ENCODE results near the gene CTBP1. TPM values are rescaled to one million over a fixed set of nuclear protein-coding genes. Genes with fewer than 3 reads are reported as not detected.

The CTBP1 gene
- total and polyA plus RNA-seq, 8 donors = 91.5 to 131 (median 109) TPM

DNA sequence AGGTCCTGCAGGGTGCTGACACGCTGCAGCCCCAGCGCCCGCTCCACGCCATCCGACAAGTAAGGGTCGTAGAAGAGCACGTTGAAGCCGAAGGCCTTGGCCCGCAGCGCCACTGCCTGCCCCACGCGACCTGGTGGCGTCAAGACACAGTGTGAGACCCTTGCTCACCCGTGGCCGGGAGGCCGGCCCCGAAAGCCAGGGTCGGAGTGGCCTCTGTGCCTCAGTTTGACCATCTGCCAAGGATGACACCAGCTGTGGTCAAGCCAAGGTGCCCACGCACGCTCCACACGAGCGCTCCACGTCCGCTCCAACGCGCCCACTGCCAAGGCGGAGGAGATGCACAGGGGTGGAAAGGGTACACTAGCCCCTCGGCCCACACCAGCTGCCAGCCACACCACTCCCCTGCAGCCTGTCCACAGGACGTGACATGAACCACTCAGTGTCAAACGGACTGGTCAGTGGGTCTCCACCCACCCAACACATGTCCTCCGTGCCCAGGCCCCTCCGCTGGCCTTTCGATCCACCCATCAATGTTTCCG, 32.8 kb downstream of the CTBP1 start:
- H3K9me3 ChIP-seq = no peaks in the 10 kb centered on the region
- WGBS, 2 donors = 95 to 96% methylated on average over 34 of the region's 34 CpGs
- DNase-seq (no peak), FAIRE-seq (no peak), ATAC-seq (no peak)
- H3K36me3 ChIP-seq = peaks cover 11 to 50% (median 17%) of the 10 kb centered on the region in 3 donors
- no peak overlapping the region for H3K27ac ChIP-seq
- TF ChIP-seq CTCF (IDR thresholded peaks at IDR 0.05) = no peak
- intact Hi-C loops (cut with DNase I) = no loop called here
- peaks cover 5 to 17% (median 10%) of the 10 kb centered on the region in 3 donors for H3K4me1 ChIP-seq
- H3K4me3 ChIP-seq = no peak overlapping the region
- H3K27me3 ChIP-seq = no peaks in the 10 kb centered on the region

DNA sequence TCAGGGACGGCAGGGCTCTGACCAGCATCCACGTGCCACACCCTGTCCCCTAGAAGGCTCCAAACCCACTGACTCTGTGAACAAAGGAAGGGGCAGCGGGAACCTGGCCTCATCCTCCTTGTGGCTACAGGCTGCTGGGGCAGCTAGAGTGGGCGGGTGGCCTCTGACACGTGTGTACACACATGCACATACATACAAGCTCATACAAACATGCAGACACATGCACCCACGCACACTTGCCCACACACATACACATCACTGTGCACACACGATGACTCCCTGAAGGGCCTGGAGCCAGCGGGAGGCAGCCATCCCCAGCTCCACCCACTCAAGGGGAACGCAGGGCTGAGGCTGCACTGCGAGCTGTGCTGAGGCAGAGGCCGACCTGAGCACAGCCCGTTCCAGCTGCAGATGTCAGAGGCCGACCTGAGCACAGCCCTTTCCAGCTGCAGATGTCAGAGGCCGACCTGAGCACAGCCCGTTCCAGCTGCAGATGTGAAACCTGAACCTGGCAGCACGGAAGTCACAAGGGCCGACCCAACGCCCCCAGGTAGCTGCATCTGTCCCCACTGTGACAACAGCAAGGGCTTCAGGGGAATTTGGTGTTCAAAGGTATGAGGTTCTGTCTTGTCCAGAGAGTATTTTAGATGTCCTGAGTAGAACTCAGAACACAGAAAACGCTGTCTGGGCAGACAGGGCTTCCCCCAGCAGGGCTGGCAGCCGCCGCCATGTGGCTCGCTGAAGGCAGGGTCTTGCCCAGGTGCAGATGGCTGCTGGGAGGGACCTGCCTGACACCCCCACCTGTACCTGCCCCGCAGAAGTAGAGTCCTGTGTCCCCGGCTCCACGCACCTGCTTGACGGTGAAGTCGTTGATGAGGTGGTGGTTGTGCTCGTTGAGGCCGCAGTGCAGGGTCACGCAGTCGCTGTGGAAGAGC, 33.5 kb downstream of the CTBP1 start:
- 87 to 91% methylated on average over 31 of the region's 31 CpGs for WGBS, 2 donors
- ATAC-seq (no peak), DNase-seq (peak in 2 of 6 donors; percentile 25 to 53), FAIRE-seq (no peak)
- TF ChIP-seq CTCF (IDR thresholded peaks at IDR 0.05) = no peak
- Histone ChIP-seq H3K4me1 (peaks cover 7 to 20% (median 12%) of the 10 kb centered on the region in 3 donors), H3K4me3 (no peak overlapping the region), H3K27ac (no peak overlapping the region), H3K9me3 (no peaks in the 10 kb centered on the region), H3K27me3 (no peaks in the 10 kb centered on the region), H3K36me3 (peaks cover 11 to 50% (median 17%) of the 10 kb centered on the region in 3 donors)
- intact Hi-C loops (cut with DNase I) = no loop called here

DNA sequence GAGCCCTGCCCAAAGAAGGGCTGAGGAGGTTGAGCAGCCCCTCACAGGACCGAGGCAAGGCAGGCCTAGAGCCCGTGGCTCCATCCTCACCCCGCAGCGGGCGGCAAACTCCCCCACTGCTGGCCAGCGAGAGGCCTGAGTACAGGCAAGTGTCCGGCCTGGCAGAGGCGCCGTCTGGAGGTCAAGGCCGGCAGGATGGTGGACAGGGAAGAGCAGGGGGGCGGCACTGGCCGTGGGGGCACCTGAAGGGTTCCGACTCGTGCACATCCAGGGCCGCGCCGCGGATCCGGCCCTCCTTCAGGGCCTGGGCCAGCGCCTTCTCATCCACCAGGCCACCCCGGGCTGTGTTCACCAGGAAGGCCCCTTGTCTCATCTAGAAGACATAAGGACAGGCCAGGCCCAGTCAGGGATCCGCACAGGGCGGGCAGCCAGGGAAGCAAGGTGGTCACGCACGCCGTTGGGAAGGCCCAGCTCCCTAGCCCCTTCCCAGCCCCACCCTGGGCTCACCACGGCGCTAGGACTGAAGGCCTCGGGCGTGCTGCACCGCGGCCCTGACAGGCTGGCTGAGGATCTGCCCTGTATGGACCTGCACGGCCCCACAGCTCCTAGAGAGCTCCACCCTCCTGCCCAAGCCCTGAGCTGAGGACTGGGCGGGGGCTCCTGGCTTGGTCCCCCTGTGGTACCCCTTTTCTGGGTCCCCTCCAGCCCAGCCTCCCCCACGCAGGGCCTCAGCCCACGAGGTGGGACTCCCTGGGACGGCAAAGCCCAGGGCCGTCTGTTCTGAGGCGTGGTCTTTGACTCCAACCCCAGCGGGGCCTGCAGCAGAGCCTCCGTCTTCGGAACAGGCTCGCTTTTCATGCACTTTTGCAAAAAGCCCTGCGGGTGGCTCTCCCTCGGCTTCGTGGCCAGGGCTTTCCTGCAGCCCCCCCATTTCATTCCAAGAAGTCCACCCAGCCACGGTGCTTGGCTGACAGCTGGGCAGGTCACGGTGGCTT, 34.5 kb downstream of the CTBP1 start:
- H3K9me3 ChIP-seq = no peaks in the 10 kb centered on the region
- intact Hi-C loops (cut with DNase I) = no loop called here
- no peak overlapping the region for H3K27ac ChIP-seq
- no peak for TF ChIP-seq CTCF (IDR thresholded peaks at IDR 0.05)
- WGBS, 2 donors = 89 to 95% methylated on average over 45 to 48 of the region's 48 CpGs
- peaks cover 7 to 20% (median 12%) of the 10 kb centered on the region in 3 donors for H3K4me1 ChIP-seq
- peak in 2 of 6 donors; percentile 40 to 76 for DNase-seq
- H3K4me3 ChIP-seq = no peak overlapping the region
- ATAC-seq = no peak
- no peak for FAIRE-seq
- no peaks in the 10 kb centered on the region for H3K27me3 ChIP-seq
- H3K36me3 ChIP-seq = peaks cover 11 to 50% (median 17%) of the 10 kb centered on the region in 3 donors

- 92 to 94% methylated on average over 19 to 20 of the region's 20 CpGs for WGBS, 2 donors
- peaks cover 7 to 30% (median 14%) of the 10 kb centered on the region in 3 donors for H3K4me1 ChIP-seq
- peaks cover 11 to 50% (median 17%) of the 10 kb centered on the region in 3 donors for H3K36me3 ChIP-seq
These were observed 35.5 kb downstream of the CTBP1 start for GRCh38 chr4:1213336-1213995.

More at GRCh38 chr4:1213336-1213995, 35.5 kb downstream of the CTBP1 start:
- H3K4me3 ChIP-seq = no peak overlapping the region
- peak in 2 of 6 donors; percentile 39 to 78 for DNase-seq
- FAIRE-seq = no peak
- ATAC-seq = no peak
- peak overlapping the region in 1 of 4 donors; percentile 5 for H3K27ac ChIP-seq
- intact Hi-C loops (cut with DNase I) = no loop called here
- no peaks in the 10 kb centered on the region for H3K27me3 ChIP-seq
- no peak for TF ChIP-seq CTCF (IDR thresholded peaks at IDR 0.05)
- H3K9me3 ChIP-seq = no peaks in the 10 kb centered on the region

Measured in pancreas (tissue), 10 donors.